Stimulated activated CD4-positive, alpha-beta T cell treated with anti-CD3 and anti-CD28 coated beads, Interleukin-15, amount 100 ng/mL, for 48 hours (primary cell): ENCODE measurements around the gene ST3GAL6.

Experiments used
- DNase-seq, 2 donors: peaks; one replicate each; pipeline ENCODE4 v3.0.0-alpha.2; 2020; ENCODE audit warnings: low read depth in 2 of 2

Gene ST3GAL6

DNA sequence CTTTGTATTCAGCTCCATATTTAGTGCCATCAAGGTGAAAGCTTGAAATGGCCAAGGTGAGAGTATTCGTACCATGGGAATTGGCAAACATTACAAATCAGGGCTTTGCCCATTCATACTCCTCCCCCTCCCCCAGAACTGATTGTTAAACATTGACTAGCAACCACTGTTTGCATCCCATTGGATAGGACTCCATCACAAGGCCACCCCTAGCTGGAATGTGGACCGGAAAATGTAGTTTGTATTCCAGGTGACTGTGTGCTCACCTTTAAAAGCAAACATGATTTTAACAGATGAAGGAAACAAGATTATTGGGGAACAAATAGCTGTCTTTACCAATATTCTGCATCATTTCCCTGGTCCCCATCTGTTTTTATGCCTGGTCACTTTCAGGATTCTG lies 14.1 kb downstream of the ST3GAL6 start:
- DNase-seq, result no peak

DNA sequence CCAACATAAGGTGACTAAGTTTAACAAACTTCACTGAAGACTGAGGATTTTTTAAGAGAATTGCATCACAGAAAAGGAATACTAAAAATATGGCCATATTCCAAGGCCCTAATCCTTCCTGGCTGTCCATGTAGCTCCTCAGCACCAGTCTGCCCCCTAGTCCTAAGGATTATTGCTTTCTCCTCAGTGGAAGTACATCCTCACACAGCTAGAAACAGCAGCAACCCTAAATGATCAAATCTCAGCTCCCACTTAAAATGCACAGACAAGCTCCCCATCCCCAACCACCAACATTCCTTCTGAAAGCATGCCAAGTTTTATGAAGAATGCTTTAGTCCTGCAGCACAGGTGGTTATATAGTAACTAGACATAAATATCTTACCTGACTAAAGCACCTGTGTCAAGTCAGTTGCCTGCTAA lies 14.7 kb downstream of the ST3GAL6 start:
- DNase-seq, result no peak

DNA sequence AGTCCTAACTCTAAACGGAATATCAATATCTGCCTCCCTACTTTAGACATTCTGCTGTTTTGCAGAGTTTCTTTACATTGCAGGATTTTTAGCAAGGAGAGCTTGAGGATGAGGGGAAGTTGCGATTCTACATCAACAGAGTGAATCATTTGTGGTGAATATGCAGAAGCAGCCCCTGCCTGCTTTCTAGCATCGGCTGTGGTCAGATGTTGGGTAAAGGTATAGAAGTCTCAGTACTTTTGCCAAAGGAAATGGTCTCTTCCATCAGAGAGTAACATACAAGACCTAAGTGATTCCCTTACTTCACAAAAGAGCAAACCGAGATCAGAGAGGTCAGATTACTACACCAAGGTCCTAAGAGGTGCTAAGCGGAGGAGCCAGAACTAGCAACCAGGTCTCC lies 15.2 kb downstream of the ST3GAL6 start:
- no peak for DNase-seq

DNA sequence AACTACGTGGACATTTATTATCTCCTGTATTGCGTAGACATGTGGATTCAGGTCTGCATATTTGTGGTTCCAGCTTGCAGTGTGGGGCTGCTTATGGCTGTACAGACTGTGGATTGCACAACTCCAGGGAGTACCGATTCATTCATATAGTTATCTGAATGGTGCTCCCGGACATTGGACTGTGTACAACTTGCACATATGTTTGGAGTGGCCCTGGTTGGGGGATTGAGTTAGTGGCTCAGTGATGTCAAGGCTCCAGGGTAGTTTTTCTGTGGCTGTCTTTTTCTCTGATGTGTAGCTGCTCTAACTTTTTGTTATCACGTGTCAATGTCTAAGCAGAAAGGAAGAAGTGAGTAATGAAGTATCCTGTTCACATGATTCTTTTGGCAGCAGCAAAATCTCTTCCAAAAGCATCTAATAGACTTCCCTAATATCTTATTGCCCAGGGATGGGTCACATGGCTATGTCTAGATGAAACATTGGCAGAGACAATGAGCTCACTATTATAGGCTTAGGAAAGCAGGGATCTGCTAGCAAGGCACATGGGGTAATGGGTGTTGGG lies 15.8 kb downstream of the ST3GAL6 start:
- no peak for DNase-seq

DNA sequence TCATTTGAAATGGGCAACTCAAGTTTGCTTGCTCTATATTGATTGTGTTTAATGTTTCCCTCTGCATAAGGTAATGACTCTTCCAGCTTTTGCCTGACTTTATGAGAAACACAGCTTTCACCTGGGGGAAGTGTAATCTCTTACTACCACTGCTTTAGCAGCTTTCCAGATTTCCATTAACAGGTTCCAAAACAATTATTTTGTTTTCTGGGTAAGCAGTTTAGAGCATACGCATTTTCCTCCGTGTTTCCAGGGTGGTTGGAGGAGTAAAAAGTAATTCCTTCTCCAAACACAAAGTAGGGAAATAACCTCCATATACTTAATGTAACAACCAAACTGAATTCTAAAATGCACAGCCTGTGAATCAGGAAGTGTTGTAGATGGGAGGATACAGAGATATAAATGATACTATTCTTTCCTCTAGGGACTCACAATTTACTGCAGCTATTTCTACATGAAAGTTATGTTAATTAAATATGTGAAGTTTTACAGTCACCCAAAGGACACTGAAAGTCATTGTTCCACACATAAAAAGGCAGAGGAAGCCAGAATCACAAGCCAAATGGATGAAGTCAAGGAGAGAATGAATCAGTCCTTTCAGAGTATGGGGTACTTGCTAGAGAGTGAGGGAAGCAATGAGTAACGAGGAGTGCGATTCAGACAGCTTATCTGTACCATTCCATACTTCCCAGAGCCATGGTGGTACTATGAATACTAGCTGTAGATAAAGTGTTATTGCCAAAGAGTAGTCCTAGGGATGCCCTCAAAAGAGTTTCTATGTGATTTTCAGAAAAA lies 16.6 kb downstream of the ST3GAL6 start:
- DNase-seq, result no peak

DNA sequence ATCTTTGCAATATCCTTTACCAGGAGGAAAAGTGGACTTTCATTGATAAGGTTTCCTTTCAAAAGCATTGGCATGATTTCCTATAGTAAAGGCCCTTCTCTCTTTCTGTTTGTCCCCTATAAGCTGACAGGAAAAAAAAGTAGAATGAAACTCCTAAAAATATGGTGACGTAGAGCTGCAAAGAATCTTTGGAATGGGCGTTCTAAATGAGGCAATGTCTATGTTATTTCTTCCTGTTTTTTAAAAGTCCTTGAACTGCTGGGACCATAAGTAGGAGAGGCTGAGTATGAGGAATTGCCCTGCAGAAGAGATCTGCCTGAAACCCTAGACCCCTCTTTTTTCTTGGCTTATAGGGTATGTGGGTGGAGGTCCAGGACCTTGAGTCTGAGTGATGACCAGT lies 17.2 kb downstream of the ST3GAL6 start:
- DNase-seq, result no peak

DNA sequence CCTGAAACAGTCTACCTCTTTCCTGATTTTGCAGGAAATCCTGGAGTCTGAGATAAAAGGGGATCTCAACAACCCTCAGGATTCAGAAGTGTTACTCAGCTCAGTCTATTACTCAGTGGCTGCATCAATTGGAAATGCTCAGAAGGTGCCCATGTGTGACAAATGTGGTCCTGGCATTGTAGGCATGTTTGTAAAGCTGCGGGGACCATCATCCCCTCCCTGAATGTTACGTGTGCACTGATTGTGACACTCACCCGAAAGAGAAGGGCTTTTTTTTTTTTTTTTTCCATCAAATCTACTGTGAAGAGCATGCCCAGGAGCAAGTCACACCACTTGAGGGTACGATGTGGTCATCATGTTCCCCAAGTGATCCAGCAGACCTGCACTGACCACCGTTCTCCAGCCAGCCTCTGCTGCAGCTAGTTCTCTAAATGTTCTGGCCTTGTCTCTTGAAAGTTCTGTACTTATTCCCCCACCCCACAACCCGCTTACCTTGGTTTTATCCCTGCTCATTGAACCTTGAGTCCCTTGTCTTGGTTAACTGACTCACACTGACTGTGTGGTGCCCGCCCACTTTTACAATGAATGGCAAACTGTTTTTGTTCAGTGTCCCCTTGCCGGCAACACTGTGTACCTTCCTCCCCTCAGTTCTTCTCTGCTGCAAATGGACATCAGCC lies 19.8 kb downstream of the ST3GAL6 start:
- no peak for DNase-seq

DNA sequence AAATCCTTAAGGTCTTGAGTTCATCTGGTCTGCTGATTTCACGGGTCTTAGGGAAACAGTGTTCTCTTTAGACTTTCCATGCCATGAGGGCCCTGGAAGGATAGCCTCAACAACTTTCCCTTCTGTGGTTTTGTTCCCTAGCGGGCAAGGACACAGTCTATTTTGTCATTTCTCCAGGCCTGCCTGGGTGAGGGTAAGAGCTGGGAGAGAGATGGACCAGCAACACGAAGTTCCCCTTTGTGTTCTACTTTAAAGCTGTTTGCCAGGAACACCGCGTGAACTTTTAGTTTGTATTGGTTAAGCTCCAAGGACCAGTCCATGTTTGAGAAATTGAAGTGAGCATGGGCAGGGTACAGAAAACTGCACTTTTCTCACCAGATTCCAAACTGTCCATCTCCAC lies 20.9 kb downstream of the ST3GAL6 start:
- DNase-seq, result no peak

DNA sequence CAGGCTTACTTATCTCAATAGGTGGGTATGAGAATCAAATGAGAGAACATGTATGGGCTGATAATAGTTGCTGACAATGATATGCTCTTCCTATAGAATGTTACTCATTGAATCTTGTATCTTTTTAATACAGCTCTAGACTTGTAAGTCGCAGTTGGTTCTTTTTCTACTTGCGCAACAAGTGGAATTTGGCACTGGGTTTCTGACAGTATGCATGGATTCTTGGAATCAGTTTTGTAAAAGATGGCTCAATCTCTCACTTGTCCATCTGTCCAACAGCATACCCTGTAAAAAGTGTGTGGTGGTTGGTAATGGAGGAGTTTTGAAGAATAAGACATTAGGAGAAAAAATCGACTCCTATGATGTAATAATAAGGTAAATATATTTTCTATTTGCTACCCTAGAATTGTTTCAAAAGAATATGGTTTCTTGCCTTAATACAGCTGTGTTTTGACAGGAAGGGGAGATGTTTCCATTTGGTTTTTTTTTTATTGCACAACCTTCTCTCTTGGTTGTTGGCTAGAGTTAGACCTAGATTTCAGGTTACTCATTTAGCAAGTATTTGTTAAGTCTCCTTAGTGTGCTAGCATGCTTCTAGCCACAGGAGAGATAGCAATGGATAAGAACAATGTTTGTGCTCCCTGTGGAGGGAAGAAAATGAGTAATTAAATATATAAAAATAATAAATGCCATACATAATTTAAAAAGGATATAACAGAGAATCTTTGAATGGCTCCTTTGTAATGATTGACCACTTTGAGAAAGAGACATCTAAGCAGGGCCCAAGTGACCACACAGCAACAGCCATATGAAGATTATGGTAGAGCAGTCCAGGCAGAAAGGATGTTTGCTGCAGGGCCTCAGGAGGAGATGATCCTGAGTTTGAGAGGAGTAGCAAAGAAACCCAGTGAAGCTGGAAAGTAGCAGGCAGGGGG lies 21.8 kb downstream of the ST3GAL6 start:
- DNase-seq, result no peak

DNA sequence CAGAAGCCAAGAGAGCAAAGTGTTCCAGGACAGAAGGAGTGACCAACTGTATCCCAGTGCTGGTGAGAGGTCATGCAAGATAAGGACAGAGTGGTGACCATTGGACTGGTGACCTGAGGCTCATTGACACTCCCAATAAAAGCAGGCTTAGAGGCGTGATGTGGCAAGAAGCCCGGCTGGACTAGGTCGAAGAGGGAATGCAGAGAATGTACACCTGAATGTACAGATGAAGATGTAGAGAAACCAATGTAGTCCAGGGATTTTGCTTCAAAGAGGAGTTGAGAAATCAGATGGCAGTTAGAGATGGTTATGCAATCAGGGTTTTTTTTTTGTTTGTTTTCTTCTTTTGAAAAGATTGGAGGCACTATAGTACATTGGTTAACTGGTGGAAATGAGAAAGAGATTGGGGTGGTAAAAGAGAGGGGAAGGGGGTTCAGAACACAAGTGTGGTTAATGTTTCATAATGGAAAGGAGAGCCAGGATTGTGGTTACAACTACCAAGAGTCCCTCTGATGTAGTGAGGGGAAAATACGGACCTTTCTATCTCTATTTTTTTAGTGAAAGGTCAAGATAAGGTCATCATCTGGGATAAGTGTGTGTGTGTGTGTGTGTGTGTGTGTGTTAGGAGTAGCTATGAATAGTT lies 23.3 kb downstream of the ST3GAL6 start:
- DNase-seq, result no peak

DNA sequence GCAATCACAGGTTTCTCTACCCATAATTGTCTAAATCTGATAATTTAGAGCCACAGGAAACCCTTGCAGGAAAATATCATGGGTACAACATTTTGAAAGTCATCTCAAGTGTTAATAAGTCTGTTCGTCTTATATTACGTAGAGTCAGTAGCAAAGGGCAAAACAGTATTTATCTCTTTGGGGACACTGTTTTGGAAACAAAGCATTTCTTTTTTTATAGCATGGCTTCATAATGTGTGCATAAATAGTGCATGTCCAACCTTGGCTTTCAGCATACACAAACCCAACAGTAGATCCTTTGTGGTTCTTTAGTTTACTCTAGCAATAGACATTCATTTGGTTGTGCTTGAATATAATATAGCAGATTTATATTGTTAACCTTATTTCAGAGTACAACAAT lies 24.0 kb downstream of the ST3GAL6 start:
- DNase-seq, result no peak

DNA sequence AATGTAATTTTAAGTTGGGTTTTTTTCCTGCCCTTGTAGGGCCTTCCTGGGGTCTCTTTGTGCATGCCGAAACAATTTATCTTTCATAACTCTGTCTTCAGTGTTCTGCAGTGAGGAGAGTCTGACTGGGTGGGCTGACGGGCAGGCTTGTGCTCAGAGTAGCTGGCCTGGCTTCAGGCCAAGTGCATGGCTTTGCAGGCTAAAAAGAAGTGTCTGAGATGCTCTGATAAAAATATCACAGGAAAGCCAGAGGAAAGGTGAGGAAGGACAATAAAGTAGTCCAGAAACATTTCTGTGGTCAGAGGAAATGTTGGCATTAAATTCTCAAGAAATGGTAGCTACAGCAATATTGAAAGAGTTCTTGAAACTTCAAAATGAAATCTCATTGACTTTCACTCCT lies 25.5 kb downstream of the ST3GAL6 start:
- no peak for DNase-seq

DNA sequence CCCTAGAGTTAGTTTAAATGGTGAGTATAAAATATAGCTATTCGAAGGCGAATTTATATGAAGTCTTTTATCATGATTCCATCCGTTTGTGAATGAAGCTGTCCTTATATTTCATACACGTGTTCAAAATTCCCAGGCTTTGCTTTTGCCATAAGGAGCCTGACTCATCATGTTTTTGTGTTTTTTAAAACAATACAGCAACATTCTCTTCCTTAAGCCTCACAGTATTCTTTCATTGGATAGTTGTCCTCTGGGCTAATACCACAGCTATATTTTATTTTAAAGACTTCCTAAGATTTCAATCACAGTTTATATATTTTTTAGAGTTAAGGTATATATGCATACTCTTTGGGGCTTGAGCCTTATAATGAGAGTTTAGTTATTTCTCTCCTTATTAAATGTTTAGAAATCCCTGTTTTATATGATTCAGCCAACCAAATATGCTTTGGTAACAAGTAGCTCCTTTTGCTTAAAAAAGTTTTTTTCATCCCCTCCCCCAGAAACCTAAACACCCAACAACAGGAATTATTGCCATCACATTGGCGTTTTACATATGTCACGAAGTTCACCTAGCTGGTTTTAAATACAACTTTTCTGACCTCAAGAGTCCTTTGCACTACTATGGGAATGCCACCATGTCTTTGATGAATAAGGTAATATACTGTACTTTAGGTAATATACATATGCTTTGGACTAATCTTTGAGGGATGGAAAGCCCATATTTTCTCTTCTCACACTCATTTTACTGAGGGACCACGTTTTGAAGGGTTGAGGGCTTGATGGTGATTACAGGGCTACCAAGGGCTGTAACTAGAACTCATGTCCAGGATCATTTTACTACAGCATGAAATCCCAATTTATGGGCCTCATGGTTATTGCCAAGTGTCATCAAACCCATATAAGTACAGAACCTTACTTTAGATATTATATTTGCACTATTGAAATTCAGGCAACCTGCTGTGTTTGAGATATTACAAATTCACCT lies 28.5 kb downstream of the ST3GAL6 start:
- DNase-seq, result no peak

DNA sequence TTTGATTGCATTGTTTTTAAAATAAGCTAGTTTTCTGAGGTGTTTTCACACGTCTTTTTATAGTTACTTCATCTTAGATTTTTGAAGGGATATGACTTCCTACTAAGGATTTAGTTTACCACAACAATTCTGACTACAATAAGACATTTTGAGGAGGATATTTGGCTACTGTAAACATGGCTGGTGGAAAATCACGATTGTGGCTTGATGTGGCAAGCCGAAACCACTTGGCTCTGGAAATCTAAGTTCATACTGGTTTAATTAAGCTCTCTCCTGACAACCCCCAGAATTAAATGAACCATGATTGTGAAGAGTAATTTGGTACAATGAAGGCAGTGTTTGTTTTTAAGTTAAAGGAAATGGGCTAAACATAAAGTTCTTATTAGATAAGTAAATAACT lies 30.8 kb downstream of the ST3GAL6 start:
- no peak for DNase-seq

DNA sequence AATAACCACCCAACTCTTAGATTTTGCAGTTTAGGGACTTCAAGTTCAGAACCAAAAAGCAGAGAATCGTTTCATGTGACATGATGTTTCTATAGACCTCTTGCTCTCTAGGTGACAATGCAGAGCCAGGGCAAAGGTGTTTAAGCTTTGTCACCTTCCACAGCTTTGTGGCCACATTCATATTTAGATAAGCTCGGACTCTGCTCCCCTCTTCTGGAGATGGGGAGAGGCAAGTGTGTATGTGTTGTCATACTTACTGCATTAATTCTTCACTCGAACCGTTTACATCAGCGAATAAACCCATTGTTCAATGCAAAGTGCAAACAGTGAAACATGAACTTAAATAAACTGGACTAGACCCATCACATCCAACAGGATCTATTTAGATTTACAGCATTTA lies 33.2 kb downstream of the ST3GAL6 start:
- DNase-seq, result no peak

DNA sequence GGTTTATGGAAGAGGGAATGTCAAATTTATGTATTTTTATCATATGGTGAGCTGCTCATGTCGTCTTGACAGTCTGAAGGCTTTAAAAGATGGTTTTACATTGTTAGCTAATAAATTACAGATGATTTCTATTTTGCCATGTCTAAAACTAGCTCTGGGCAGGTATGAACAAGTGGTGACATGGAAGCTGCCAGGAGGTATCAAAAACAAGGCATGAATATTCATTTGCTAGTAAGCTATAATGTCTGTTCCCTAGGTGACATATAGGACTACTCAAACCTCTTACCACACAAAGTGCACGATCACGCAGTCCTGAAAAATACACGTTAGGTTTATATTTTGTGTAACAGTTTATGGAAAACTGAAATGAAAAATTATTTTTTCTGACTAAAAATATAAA lies 34.8 kb downstream of the ST3GAL6 start:
- DNase-seq, result no peak

DNA sequence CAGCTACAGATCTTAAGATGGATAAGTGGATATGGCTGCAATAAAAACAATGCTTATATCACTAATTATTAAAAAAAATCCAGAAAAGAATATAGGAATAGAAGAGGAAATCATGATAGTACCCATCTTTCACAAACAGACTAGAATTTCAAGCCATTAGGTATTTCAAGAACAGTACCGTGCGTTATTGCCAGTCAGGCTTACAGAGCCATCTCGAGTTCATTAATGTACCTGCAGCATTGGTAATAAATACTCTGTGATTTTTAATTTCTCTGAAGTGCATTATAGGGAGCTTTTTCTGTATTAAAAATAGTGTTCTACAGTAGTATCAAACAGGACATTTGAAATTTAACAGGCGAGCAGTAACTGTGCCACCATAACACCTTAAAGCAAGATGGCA lies 35.7 kb downstream of the ST3GAL6 start:
- no peak for DNase-seq

DNA sequence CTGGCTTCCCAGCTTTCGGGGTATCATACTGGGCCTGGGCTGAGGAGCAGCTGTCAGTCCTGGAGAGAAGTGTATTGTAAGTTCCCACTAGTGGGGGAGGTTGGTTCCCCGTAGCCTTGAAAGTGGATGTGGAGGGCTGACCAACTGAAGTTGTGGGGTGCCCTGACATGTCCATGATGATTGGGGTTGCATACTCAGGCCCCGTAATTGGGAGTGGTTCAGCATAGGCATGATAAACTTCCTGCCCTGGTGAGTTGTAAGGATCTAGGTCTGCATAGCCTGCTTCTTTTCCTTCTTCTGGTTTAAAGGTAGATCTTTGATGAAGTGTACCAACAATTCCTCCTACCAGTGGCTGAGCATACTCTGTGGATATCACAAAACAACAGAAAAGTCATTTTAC lies 36.3 kb downstream of the ST3GAL6 start:
- no peak for DNase-seq

DNA sequence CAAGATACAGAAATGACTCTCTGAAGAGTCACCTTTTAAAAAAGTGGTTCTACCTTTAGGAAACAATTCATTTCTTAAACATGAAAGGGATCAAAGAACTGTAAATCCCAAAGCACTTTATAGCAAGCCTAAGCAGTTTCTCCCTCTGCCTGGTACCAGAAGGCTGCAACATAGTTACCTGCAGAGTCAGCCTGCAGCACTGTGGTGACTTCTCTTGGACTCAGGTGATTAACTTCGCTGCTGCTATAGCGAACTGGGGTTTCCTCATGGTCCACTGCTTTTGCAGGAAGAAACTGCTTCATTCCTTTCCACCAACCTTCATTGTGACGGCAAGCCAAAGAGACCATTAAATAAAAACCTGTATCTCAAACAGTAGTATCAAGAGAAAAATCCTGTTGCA lies 37.3 kb downstream of the ST3GAL6 start:
- DNase-seq, result no peak

DNA sequence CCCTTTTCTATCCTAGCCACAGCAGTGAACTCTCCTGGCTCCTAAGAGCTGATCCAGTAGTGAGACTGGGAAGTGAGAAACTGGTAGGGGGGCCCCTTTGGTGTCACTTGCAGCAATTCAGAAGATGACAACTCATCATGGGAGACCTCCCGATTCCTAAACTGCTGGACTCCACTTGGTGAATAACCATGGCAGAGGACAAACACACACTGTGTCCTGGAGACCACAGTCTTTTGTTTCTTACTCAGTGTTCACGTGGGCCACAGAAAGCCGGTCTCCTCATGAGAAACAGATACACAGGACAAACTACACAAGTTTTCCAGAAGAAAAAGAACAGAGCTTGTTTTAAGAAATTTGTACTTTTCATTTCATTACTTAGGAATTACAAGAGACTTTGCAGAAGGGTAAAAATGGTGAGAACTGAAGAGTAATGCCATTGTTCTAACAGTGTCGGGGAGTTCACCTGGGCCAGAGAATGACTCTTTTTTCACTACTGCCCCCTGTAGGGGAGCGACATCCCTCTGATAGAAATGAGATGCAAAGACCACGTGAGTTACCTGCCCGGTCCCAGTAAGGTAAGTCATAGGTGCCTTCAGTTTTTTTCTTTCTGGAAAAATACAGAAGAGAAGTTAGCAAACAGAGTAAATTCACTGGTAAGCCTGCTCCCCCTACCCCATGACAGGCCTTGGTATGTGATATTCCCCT lies 38.1 kb downstream of the ST3GAL6 start:
- no peak for DNase-seq
